GM20000 (cell line): ENCODE data around the gene GARS1.

Source experiments
- DNase-seq: peaks from one replicate; pipeline ENCODE4 v3.0.0; 2012; ENCODE audit warnings: low spot score
- TF ChIP-seq, protein P1 (sequence below): IDR thresholded peaks from 2 replicates; pipeline ENCODE4 v1.5.1; 2012; ENCODE audit warnings: mild to moderate bottlenecking, control low read depth; ENCODE audit errors: extremely low read depth, missing control alignments

GARS1 gene

GRCh38 chr7:30645661-30646060 is 51.0 kb downstream of the GARS1 start:
- no peak for DNase-seq
- TF ChIP-seq, protein P1, sequence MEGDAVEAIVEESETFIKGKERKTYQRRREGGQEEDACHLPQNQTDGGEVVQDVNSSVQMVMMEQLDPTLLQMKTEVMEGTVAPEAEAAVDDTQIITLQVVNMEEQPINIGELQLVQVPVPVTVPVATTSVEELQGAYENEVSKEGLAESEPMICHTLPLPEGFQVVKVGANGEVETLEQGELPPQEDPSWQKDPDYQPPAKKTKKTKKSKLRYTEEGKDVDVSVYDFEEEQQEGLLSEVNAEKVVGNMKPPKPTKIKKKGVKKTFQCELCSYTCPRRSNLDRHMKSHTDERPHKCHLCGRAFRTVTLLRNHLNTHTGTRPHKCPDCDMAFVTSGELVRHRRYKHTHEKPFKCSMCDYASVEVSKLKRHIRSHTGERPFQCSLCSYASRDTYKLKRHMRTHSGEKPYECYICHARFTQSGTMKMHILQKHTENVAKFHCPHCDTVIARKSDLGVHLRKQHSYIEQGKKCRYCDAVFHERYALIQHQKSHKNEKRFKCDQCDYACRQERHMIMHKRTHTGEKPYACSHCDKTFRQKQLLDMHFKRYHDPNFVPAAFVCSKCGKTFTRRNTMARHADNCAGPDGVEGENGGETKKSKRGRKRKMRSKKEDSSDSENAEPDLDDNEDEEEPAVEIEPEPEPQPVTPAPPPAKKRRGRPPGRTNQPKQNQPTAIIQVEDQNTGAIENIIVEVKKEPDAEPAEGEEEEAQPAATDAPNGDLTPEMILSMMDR = no peak

- TF ChIP-seq, protein P1 = no peak
- DNase-seq = no peak
These were observed 51.5 kb downstream of the GARS1 start for GRCh38 chr7:30646154-30646553.

GRCh38 chr7:30647589-30648364 is 53.1 kb downstream of the GARS1 start:
- no peak for DNase-seq
- TF ChIP-seq, protein P1 = no peak

DNA sequence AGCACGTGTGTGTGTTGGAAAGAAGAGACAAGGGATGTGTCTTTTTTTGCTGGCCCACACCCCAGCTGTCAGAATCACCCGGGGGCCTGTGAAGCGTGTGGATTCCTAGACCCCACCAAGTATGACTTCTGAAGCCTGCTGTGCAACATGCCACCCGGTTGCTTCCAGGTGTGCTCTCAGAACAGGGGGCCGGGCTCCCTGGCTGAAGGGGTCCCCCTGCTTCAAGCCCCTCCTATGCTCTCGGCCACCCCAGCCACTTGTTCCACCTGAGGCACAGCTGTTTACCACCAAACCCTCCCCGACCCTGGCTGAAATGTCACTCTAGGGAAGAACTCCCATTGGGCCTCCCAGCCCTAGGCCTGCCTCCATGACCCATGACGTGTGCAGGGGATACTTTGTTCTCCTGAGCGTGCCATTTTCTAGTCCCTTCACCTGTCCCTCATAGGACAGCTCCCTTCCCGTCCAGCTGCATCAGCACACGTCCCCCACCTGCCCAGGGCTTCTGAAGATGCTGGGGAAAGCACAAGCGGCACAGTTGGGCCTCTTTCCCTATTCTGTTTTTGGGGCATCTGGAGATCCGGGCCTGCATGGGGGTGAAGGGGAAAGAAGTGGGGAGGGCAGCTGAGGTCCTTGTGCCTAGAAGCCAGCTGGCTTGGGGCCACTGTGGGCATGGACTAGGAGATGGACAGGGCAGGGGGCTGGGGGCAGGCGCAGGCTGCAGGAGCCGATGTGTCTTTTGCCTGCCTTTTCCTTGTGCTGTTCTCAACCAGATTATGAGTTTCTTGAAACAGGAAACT is 54.3 kb downstream of the GARS1 start:
- TF ChIP-seq, protein P1 = no peak
- DNase-seq = no peak

DNA sequence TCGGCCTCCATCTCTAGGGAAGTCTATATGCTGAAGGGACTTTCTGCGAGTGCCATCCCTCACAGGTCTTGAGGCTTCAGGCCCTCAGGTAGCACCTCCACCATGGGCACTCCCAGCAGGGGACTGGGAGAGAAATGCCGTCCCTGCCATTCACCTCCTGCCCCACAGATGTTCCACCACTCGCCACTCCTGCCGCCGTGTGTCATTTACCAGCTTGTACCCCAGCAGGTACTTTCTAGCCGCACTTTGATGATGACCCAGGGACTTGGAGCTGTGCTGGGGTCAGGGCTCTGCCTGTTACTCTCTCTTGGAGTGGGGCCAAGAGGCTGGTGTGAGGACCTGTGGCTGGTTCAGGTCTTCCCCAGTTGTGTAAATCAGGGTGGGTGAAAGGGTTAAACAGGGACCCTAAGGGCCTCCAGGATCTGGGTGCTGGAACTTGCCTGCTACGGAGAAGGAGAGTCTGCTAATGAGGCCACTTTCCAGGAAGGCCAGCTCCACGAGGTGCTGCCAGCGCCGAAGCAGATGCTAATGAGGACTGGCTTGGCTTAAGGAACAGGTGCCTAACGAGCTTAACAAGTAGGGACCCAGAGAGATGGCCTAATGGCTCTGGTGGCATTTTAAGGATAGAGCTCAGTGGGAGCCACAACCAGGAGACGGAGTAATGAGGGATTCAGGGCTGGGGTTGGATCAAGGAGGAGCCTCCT is 55.2 kb downstream of the GARS1 start:
- TF ChIP-seq, protein P1 = no peak

DNA sequence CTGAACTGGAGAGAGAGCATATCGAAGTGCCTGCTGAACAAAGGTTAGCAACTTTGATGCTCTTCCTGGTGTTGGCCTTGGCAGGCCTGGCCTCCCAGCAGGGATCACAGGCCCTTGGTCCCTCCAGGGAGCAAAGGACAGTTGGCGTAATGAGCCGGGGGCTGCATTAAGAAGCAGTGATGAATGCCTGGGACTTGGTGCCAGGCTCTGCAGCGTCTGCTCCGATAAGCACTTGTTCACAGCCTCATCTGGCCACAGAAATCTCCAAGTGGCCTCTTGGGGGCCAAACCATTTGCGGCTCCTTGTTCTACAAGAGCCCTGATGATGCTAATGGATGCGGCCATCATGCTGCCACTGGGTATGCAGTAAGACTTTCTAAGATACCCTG is 55.7 kb downstream of the GARS1 start:
- TF ChIP-seq, protein P1 = no peak
- no peak for DNase-seq

More for the DNA sequence above, 55.2 kb downstream of the GARS1 start:
- no peak for DNase-seq
